ENCODE measurements around the gene FETUB.
A peak's percentile ranks its signal among the peaks of the same experiment; 100 is the strongest.
"Not testable (repeated sequence)": the region's sequence is repeated elsewhere in the genome, so short reads cannot be mapped to it uniquely, and the experiment has no call there.

The FETUB gene

DNA sequence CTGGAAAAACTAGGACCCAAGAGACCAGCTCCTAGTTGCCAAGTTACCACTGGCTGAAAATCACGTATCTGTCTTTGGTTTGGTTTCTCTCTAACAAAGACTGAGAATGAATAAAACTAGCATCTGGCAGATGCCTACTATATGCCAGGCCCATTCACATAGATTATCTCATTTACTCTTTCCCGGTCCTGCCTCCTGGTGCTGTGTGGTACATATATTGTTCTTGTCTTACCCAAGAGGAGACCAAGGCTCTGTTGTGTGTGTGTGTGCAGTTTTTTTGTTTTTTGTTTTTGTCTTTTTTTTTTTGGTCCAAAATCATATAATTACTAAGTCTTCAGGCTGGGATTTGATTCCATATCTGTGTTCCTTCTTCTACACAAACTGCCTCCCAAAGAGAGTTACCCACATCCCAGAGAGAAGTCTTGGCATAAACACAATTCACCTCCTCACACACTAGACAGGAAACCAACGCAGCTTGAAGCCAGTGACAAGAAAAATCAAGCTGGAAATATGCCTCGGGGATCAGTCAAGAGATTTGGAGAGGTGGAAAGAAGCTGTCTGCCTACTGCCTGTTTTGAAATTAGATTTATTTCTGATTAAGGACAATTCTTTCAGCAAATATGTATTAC, 26.4 kb upstream of the FETUB start:
- no peak for DNase-seq (ENCODE audit: low spot score)

DNA sequence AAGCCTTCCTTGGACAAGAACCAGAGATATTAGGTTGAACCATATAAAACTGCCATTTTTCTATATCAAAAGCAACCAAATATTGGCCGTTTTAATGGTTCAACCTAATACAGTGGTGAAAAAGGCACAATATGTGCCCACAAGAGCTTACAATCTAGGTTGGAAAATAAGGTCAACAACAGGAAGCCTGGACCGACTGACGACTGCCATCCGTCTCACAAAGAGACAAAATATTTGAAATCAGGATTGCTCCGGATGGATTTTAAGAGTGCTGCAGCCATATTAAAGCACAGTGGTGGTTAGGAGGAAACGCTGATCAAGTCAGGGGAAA, 26.0 kb upstream of the FETUB start:
- DNase-seq (ENCODE audit: low spot score): no peak

DNA sequence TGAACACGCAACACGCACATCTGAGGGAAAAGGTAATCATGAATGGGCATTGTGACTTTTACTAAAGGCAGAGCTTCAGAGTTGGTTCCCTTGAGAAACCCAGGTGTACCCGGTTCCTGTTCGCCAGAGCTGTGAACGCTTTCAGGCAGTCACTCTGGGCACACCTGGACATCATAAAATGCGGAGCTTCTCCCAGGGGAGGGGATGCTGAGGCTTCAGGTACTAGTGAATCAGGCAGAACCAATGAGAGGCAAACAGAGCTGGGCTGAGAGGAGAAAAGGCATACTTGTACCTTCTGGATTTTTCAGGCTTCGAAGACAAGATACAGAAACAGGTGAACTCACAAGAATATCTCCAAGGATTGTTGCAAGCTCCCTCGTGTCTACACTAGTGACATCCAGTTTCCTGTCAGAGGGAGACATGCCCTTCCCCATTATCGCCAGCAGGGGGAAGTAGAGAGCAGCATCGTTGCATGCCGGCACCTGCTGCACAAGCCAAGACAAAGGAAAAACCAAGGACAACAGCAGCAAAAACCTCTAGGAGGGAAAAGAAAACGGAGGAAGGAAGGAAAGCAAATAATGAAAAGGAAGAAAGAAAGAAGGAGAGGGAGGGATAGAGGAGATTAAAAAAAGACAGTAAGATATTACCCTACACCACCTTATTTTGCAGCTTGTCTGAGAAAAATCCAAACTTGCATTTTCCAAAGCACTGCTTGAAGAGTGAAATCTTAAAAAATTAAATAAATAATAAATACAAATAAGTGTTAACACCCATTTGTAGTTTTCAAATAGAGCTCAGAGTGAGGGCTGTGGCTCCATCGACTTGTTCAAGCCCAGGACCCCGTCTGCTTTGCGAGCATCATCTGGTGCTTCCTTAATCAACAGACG, 25.4 kb upstream of the FETUB start:
- peak; percentile 67 for DNase-seq (ENCODE audit: low spot score)

DNA sequence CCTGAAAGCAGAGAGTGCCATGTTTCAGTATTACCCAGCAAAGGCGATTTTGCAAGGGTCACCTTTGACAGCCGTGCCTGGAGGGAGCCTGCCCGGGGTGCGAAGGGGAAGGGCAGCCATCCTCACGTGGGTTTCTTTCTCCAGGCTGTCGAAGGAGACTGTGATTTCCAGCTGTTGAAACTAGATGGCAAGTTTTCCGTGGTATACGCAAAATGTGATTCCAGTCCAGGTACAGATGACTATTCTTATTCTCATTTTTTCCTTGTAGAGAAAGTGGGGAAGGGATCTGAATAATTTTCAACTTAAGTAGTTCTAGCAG, 23.9 kb upstream of the FETUB start:
- no peak for DNase-seq (ENCODE audit: low spot score)

DNA sequence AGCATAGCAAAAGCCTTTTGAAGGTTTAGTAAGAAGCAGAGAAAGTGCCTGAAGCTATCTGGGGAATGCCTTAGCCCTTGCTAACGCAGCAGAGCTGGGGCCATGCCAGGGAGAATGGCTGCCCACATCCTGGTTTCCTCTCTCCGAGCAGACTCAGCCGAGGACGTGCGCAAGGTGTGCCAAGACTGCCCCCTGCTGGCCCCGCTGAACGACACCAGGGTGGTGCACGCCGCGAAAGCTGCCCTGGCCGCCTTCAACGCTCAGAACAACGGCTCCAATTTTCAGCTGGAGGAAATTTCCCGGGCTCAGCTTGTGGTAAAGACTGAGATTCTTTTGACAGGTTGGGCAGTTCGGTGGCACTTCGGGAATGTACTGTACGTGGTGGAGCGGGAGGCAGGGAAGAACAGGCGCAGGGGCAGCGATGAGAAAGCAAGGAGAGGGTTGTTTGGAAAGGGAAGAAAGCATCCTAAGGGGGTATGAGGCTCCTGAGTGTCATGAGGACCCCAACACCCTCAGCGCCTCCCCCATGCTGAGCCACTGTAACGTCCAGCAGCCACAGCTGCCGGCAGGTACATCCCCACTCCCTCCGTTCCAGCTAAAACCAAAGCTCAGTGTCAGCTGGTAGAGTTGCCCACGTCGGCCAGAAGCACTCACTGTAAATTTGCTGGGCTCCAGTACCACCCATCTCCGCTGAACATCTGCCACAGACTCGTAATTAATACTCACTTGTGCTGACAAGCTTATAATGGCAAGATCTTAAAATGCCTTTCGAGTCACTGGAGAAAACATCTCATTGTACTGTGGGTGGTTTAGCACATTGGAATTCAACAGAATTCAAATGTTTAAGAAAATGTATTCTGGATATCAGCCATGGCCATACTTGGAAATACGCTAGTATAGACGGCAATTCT, 22.9 kb upstream of the FETUB start:
- peak; percentile 92 for DNase-seq (ENCODE audit: low spot score)

DNA sequence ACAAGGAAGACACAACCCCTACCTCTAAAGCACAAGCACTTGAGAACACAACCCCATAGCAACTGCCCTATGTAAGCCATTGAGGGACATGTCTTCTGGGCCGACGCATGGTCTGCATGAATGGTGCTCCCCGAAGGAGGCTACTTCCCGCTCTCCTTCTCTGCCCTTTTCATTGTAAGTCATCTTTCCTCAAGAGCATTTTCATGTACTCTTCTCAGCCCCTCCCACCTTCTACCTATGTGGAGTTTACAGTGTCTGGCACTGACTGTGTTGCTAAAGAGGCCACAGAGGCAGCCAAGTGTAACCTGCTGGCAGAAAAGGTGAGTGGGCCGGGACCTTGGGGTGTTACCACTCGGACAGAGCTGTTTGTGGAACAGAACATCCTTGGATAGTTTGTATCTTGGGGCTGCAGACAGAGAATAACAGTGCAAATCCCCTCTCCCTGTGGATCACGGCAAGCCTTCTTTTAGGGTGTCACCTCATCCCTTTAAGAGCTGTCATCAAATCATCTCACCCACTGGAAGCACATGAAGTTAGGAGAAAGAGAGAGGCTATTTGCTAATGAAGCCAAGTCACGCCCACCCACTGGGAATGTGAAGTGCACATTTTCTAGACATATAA, 21.8 kb upstream of the FETUB start:
- DNase-seq (ENCODE audit: low spot score): no peak

DNA sequence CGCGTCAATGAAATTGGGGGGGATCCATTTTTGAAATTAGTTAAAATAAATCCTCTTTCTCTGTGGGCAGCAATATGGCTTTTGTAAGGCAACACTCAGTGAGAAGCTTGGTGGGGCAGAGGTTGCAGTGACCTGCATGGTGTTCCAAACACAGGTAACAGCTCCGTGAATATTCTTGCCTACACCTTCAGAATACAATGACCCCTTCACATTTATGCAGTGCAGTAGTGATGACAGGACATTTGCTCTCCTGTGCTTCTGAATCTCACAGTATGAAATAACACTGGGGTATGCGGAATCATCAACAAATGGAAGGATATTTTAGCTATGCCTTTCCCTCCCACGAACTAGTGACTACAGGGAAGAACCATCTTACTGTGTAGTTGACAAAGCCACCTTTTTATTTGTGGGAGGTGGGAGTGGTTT, 20.4 kb upstream of the FETUB start:
- no peak for DNase-seq (ENCODE audit: low spot score)

DNA sequence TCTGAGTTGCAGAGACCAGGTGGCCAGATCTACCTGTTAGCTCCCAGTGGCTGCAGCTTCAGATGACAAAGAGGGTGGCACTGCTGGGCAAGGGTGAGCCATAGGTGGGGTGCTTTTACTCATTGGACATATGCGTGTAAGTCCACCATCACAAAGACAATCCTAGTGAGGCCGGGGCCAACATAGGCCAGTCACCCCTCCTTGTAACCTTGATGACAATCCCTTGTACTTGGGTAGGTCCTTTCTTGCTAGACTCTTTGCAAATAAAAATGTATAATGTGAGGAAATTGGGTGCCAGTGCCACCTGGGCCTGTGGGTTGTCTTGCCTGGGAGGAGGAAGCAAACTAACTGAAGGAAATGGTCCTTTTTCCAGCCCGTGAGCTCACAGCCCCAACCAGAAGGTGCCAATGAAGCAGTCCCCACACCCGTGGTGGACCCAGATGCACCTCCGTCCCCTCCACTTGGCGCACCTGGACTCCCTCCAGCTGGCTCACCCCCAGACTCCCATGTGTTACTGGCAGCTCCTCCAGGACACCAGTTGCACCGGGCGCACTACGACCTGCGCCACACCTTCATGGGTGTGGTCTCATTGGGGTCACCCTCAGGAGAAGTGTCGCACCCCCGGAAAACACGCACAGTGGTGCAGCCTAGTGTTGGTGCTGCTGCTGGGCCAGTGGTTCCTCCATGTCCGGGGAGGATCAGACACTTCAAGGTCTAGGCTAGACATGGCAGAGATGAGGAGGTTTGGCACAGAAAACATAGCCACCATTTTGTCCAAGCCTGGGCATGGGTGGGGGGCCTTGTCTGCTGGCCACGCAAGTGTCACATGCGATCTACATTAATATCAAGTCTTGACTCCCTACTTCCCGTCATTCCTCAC, 19.7 kb upstream of the FETUB start:
- DNase-seq (ENCODE audit: low spot score): no peak

DNA sequence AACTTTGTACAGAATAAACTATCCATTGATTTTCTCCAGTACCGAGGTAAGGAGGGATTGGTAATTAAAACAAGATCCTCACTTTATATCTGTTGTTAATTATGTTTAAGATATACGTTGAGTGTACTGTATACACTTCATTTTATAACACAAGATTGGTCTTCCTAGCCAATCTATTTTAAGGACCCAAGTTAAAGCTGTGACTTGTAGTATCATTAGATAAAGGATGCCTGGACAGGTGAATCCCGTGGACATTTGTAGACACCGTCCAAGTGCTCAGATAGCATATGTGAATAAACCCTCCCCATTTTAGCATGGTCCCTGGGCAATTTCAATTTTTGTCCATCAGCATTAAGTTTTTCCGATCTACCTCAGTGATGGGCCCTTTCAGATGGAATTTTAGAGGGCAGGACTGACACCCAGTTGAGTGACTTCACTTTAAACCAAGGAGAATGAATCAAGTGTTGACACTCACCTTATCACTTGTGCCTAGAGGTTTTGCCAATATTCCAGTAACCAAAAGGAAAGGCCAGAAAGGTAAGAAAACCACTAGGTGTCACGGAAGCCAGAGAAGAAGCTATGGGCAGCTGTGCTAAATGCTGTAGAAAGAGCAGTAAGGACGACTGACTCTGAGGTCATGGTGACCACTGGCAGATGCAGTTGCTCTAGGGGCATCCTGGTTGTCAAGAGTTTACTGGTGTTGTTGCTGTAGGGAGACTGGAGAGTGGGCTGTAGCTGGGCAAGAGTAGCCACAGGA, 18.1 kb upstream of the FETUB start:
- DNase-seq (ENCODE audit: low spot score): no peak

DNA sequence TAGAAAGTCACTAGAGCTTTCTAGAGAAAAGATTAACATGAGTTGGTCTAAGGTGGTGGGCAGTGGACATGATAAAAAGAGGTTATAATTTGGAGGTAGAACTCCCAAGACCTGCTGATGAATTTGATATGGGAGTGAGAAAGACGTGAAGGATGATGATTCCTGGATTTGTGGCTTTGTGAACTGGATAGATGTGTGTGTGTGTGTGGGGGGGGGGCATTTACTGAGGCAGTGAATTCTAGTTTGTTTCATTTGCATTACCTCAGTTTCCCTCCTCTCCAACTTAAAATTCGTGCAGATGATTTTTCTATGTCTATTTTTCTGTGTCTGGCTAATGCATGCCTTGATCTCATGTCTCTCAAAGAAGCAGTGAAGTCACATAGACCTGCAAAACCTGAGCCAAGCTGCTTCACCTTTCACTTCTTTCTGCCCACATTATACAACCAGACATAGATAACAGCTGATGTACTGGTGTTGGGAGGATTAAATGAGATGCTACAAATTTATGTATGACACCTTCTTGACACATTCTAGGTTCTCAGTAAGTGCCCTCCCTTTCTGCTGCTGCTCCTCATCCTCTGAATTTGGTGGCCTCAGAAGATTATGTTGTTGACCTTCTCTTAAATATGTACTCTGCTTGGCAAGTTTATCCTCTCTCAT, 17.4 kb upstream of the FETUB start:
- DNase-seq (ENCODE audit: low spot score): no peak

DNA sequence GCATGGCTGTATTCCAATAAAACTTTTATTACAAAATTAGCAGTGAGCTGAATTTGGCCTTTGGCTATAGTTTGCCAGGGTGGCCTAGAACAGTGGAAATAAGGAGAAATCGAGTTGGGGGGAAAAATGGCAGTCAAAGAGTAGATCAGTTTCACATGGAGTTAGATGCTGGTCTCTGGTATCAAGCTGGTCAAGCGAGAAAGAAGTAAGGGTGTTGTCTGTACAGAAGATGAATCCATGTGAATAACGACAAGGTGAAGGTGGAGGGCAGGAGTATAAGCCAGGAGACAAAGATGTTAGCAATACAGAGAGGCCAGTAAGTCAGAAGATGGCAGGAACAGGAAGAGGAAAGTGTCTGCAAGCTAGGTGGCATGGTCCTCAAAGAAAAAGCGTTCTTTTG, 15.6 kb upstream of the FETUB start:
- no peak for DNase-seq (ENCODE audit: low spot score)

DNA sequence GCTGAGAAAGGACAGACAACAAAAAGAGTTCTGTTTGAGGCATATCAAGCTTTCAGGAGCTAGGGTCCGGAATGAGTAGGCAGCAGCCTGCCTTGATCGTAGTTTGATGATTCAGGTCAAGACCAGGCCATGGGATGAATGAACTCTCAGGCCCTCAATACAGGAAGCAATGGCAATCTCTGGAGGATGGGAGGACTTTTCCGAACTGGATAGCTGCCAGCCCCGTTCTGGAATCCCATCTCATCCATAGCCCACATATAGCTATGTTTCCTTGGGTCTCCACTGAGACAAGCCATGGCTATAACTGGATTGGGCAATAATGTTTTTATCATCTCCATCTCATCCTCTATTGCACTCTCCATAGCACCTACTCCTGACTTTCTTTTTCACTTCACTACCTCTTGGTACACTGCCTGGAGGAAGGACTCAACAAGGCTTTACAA, 14.6 kb upstream of the FETUB start:
- DNase-seq (ENCODE audit: low spot score): no peak

DNA sequence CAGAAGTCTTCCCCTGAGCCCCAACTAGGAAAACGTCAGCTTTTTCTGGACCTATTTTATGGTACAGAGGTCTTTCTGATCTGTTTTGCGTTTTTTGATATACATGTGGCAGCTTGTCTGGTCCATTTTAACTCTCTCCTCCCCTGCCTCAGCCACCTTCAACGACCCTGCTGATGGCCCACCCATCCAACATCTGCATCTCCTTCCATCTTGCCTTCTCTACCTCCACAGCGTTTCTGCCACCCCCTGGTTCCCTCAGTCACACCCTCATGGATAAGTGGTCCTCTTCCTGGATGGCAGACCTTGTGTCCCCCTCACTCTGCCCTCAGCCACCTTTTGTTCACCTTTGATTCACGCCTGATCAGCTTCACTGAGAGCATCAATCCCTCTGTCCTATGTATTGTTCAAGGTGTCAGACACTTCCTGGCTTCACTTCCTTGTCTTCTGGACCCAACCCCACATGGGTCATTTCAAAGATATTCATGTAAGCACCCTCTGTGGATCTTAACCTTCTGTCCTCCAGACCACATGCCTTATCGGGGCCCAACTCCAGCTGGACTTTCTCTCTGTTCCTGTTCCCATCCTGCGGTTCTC, 13.8 kb upstream of the FETUB start:
- DNase-seq (ENCODE audit: low spot score): no peak

DNA sequence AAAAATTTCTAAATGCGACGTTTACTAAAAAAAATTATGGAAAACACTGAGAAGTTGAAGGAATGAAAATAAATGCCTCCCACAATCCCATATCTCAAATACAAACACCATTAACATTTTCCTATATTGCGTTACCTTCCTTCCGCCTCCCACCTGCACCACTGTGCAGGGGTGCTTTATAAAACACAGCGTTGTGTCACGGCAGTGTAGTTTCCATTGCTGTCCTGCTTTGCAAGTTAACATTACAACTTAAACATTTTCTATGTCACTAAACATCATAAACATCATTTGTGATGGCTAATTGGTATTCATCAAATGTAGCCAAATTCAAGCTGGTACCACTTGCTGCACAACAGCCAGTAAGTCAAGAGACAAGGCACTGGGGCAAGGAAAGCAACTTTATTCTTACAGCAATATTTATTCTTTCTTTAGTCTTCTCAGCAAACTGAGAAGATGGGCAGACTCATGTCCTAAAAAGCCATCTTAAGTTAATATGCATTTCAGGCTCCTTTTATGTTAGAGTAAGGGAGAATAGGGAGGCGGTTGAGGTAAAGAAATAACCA, 12.3 kb upstream of the FETUB start:
- DNase-seq (ENCODE audit: low spot score): no peak

DNA sequence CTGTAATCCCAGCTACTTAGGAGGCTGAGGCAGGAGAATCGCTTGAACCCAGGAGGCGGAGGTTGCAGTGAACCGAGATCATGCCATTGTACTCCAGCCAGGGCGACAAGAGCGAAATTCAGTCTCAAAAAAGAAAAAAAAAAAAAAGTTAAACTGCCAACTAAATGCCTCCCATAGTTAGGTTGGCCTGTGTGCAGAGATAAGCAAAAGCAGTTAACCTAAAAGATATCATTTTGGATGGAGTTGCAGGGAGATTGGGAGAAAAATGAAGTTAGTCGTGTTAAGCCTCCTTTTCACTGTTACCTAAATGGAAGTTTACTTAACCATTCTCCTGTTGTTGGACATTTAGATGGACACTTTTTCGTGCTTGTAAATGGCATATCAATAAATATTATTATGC, 11.4 kb upstream of the FETUB start:
- no peak for DNase-seq (ENCODE audit: low spot score)

DNA sequence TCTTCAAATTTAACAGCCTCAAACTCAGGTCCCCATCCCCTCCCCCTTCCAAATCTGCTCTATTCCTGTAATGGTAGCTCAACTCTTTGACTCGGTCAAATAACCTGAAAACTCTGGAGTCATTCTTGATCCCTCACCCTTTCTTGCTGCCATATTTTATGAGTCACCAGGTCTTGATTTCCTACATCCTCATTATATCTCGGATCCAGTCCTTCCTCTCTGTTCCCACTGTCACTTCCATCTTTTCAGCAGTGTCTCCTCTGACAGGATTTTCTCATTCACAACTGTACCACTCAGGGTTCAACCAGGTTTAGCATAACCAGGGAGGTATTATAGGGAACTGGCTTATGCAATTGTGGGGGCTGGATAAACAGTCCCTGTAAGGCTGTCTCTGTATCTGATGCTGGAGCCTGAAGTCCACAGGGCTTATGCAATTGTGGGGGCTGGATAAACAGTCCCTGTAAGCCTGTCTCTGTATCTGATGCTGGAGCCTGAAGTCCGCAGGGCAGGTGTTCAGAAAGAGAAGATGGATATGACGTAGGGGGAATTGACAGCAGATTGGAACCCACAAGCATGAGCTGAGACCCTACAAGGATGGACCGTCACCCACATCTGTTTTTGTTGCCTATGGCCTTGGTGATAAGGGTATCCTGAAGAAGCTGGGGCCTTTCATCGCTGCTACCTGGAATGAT, 9.1 kb upstream of the FETUB start:
- DNase-seq (ENCODE audit: low spot score): no peak

DNA sequence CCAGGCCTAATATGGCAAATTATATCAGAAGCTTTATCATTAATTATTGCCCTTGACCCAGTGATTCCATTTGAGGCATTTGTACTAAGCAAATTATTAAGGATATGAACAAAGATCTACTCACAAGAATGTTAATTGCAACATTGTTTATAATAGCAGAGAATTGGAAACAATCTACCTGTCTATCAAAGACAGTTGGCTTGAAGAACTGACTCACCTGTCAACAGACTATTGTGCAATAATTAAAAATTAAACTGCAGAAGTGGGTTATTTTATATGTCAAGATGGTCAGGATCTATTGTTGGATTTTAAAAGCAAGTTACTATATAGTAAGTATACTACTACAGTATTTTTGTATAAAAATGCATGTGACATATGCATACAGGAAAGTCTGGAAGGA, 6.7 kb upstream of the FETUB start:
- DNase-seq (ENCODE audit: low spot score): no peak

DNA sequence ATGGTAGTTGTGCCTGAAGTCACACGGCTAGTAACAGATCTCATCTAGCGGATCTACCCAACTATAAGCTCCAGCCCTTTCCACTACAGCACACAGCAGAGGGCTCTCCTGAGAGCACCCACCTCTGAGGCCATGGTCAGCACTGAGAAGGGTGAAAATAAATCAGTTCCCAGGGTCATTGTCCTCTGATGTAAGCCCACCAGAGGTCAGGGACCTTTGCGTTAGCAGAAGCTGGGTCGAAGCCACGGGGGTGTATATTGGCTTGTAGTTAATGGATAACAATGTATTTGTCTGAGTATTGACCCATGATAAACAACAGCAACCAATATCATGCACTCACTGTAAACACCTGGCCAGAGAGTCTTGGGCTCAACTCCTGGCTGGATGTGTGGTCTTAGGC, 6.0 kb upstream of the FETUB start:
- DNase-seq (ENCODE audit: low spot score): not testable (repeated sequence)

DNA sequence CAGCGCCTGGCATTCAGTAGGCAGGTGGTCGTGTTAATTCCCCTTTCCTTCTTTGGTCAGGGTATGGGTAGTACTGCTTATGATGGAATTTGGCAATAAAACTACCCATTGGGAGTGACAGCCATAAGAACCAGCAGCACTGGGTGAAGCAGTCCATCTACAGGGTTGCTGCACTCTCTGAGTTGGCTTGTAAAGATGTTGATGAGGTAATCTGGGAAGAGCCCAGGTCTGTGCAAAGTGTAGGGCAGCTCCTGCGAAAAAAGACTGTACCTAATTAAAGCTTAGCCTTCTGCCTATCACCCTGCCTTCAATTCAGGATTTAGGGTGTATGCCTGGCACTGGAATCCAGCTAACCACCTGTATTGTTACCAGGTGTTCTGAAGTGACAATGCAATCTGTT, 4.7 kb upstream of the FETUB start:
- no peak for DNase-seq (ENCODE audit: low spot score)
